ENCODE results near the gene DAB1. TPM values are rescaled to one million over a fixed set of nuclear protein-coding genes. Genes with fewer than 3 reads are reported as not detected.

Gene DAB1
- total and polyA plus RNA-seq, 8 donors = 0.04 to 1.4 (median 0.39) TPM

DNA sequence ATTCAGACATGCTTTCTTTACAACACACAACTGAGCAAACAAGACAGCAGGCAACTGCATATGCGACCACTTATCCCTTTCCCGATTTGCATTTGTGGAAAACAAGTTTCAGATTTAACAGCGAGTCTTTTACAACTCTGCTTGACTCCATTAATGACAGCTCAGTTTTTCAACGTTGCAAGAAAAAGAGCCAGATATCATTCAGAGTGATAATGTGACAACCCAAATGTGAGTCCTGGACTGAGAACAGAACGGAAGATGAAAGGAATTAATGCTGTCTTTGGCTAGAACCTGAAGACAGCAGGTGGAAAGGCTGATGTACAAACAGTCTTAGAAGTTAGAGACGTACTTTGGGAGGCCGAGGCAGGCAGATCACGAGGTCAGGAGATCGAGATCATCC lies 375.0 kb downstream of the DAB1 start:
- intact Hi-C loops (cut with DNase I) = no loop called here
- ATAC-seq = no peak
- no peaks in the 10 kb centered on the region for H3K36me3 ChIP-seq
- no peaks in the 10 kb centered on the region for H3K4me1 ChIP-seq
- no peak overlapping the region for H3K4me3 ChIP-seq
- no peaks in the 10 kb centered on the region for H3K9me3 ChIP-seq
- no peaks in the 10 kb centered on the region for H3K27me3 ChIP-seq
- DNase-seq = no peak
- TF ChIP-seq, protein P1, sequence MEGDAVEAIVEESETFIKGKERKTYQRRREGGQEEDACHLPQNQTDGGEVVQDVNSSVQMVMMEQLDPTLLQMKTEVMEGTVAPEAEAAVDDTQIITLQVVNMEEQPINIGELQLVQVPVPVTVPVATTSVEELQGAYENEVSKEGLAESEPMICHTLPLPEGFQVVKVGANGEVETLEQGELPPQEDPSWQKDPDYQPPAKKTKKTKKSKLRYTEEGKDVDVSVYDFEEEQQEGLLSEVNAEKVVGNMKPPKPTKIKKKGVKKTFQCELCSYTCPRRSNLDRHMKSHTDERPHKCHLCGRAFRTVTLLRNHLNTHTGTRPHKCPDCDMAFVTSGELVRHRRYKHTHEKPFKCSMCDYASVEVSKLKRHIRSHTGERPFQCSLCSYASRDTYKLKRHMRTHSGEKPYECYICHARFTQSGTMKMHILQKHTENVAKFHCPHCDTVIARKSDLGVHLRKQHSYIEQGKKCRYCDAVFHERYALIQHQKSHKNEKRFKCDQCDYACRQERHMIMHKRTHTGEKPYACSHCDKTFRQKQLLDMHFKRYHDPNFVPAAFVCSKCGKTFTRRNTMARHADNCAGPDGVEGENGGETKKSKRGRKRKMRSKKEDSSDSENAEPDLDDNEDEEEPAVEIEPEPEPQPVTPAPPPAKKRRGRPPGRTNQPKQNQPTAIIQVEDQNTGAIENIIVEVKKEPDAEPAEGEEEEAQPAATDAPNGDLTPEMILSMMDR (IDR thresholded peaks at IDR 0.05) = no peak
- 62 to 76% methylated on average over 9 of the region's 9 CpGs for WGBS, 2 donors
- H3K27ac ChIP-seq = no peak overlapping the region
- no peak for FAIRE-seq

DNA sequence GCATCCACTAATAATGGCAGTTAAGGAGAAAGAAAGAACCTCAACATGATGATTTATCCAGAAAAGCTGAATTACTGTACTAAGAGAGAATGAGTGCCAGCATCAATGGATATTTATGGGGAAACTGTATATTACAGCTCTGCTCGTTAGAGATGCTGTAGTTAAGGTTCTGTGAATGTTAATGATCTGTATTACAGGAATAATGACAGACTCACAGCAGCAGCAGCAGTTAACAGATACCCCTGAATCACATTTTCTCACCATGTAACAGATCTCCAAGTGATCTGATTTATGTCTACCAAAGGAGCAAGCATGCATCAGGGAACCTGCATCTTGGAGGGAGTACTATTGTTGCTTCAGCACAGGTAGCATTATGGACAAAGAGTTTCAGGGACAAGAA lies 377.4 kb downstream of the DAB1 start:
- H3K36me3 ChIP-seq = no peaks in the 10 kb centered on the region
- intact Hi-C loops (cut with DNase I) = no loop called here
- TF ChIP-seq, protein P1 (IDR thresholded peaks at IDR 0.05) = no peak
- DNase-seq = no peak
- no peaks in the 10 kb centered on the region for H3K27me3 ChIP-seq
- no peaks in the 10 kb centered on the region for H3K9me3 ChIP-seq
- H3K27ac ChIP-seq = no peak overlapping the region
- WGBS, 2 donors = 48 to 60% methylated on average over 1 of the region's 1 CpG
- H3K4me1 ChIP-seq = no peaks in the 10 kb centered on the region
- ATAC-seq = no peak
- H3K4me3 ChIP-seq = no peak overlapping the region
- FAIRE-seq = no peak

DNA sequence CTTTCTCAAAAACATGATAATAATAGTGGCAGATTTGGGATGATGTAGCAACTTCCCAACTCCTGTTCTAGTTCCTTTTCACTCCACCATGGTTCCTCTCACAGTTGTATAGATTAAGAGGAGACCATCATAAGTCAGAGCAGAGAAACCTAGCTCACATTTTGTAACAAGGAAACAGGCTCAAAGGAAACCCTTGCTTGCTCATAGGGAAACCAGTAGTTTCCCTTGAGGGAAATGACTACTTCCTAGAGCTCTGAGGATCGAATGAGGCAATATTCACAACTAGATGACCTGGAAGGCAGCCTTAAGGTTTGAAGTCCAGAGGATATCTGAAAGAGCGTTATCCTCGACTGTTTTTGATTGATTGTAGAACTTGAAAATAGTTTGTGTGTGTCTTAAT lies 382.0 kb downstream of the DAB1 start:
- FAIRE-seq (no peak), ATAC-seq (no peak), DNase-seq (no peak)
- Histone ChIP-seq H3K36me3 (no peaks in the 10 kb centered on the region), H3K9me3 (no peaks in the 10 kb centered on the region), H3K27ac (no peak overlapping the region), H3K4me1 (no peaks in the 10 kb centered on the region), H3K4me3 (no peak overlapping the region), H3K27me3 (no peaks in the 10 kb centered on the region)
- 60 to 78% methylated on average over 3 of the region's 3 CpGs for WGBS, 2 donors
- TF ChIP-seq, protein P1 (IDR thresholded peaks at IDR 0.05) = no peak
- intact Hi-C loops (cut with DNase I) = no loop called here

DNA sequence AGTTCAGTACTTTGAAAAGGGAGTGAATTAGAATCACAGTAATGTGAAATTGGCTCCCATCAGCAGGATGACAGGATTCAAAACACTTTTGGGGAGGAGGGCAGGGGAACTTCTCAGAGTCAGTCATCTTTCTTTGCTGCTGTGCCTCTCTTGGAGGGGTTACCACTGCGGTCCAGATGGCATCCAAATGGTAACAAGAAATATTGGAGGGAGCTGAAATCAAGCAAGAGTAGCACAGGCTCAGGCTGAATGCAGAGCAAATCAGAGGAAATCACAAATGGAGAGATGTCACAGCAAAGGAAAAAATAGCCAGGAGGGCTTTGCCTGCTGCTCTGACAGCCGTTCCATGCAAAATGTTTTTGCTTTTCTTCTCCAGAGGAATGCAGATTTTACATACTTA lies 383.0 kb downstream of the DAB1 start:
- H3K27me3 ChIP-seq = no peaks in the 10 kb centered on the region
- intact Hi-C loops (cut with DNase I) = no loop called here
- no peak overlapping the region for H3K4me3 ChIP-seq
- H3K9me3 ChIP-seq = no peaks in the 10 kb centered on the region
- DNase-seq (no peak), ATAC-seq (no peak), FAIRE-seq (no peak)
- TF ChIP-seq, protein P1 (IDR thresholded peaks at IDR 0.05) = no peak
- WGBS, 2 donors = 68 to 73% methylated on average over 2 of the region's 2 CpGs
- H3K4me1 ChIP-seq = no peaks in the 10 kb centered on the region
- H3K36me3 ChIP-seq = no peaks in the 10 kb centered on the region
- H3K27ac ChIP-seq = no peak overlapping the region

DNA sequence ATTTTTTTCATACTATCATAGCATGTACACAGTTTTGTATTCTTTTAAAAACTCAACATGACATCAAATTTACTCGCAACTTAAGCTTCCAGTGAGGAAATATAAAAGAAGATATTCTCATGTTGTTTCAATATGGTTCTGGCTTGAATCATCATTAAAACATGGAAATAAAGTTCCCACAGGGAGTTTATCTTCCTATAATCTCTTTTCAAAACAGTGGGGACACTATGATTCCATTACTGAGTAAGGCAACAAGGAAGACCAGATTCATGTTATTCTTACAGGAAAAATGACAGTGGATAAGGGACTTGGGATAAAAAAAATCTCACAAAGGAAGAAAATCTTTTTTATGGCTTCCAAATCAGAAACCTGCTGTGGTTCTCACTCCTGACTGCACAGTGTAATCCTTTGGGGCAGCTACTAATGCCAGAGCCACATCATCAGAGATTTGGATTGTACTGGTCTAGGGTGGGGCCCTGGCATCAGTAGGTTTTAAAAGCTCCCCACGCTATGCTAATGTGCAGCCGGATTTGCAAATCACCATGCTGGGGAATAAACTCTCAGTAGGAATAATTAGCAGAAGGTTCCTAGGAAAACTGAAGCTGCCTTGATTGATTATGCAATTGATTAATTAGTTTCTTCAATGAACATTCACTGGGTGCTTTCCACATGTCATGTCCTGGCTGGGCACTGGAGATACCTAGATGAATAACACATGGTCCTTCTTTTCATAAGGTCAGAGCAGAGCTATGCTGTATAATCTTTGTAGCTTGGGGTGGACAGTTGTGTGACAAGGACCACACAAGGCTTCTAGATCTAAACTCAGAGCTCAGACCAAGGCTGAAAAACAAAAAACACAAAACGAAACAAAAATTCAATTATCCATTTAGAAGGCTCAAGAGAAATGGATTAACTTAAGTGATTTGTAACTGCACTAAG lies 386.9 kb downstream of the DAB1 start:
- no peak for ATAC-seq
- H3K4me3 ChIP-seq = no peak overlapping the region
- no peak for DNase-seq
- H3K27me3 ChIP-seq = no peaks in the 10 kb centered on the region
- TF ChIP-seq, protein P1 (IDR thresholded peaks at IDR 0.05) = no peak
- no peaks in the 10 kb centered on the region for H3K4me1 ChIP-seq
- intact Hi-C loops (cut with DNase I) = no loop called here
- no peaks in the 10 kb centered on the region for H3K9me3 ChIP-seq
- no peaks in the 10 kb centered on the region for H3K36me3 ChIP-seq
- FAIRE-seq = no peak
- no peak overlapping the region for H3K27ac ChIP-seq
- 71 to 83% methylated on average over 4 of the region's 4 CpGs for WGBS, 2 donors

Measured in pancreas (tissue), 10 donors.